GM18867 (cell line): Measurements from ENCODE around the gene PEF1.

ENCODE experiments used
- ATAC-seq: cut with Tn5 transposase; IDR thresholded peaks from one replicate; pipeline ENCODE4 v1.9.1; 2021; ENCODE audit warnings: mild to moderate bottlenecking, moderate library complexity; ENCODE audit not compliant: unreplicated experiment

The PEF1 gene

GRCh38 chr1:31586376-31587327 lies 58.0 kb downstream of the PEF1 start:
- no peak for ATAC-seq

DNA sequence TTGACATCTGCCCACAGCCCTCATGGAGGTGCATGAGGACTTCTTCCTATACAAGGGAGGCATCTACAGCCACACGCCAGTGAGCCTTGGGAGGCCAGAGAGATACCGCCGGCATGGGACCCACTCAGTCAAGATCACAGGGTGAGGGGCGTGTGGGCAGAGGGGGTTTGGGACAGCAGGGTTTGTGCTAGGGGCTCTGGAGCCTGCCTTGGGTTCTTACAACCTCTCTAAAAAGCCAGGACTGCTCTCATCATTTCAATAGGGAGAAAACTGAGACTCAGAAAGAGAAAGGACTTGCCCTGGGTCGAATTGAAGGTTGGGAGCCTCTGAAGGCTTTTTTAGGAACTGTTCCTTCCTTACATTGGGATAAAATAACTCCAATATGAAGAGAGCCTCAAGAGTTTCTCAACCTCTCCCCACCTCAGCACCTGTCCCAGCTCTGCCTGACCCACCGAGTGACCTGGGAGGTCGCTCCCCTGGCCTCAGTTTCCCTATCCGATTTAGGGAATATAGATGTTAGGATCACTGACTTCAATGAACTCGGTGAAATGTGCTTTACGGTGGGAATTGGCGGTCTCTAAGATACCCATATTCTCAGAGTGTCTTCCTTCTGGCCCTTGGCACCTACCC lies 58.8 kb downstream of the PEF1 start:
- ATAC-seq: no peak

GRCh38 chr1:31584869-31585735 lies 59.6 kb downstream of the PEF1 start:
- ATAC-seq: no peak

DNA sequence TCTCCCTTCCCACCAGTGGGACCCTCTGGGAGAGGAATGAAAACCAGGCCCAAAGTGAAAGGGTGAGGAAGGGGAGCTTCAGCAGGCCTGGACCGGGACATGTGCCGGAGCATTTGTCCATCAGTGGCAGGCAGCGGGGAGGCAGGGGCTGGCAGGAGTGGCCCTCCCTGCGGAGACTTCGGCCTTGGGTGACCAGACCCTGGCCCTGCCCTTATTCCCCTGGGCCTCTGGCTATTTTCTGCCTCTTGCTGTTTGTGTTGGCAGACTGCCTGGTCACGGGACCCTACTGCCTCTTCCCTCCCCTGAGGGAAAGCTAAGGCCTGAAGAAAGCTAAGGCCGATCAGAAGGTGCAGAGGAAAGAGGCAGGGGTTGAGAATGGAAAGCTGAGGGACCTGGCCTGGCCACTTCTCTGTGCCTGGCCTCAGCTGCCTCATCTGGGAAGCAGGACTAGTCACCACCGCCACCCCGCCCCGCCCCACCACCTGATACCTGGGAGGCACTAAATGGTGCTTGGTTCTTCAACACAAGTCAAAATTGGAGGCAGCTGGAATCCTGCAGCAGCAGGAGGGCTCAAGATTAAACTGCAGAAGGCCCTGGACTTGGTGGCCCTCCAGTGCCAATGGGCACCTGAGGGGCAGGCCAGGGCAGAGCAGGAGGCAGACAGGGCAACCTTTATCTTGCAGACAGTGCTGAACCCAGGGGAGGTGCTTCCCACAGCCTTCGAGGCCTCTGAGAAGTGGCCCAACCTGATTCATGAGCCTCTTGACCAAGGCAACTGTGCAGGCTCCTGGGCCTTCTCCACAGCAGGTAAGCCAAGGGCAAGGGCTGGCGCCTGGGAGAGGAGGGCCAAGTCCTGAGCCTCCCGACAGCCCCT lies 60.4 kb downstream of the PEF1 start:
- ATAC-seq: no peak

GRCh38 chr1:31583082-31583994 lies 61.3 kb downstream of the PEF1 start:
- no peak for ATAC-seq

GRCh38 chr1:31581821-31582810 lies 62.6 kb downstream of the PEF1 start:
- no peak for ATAC-seq

DNA sequence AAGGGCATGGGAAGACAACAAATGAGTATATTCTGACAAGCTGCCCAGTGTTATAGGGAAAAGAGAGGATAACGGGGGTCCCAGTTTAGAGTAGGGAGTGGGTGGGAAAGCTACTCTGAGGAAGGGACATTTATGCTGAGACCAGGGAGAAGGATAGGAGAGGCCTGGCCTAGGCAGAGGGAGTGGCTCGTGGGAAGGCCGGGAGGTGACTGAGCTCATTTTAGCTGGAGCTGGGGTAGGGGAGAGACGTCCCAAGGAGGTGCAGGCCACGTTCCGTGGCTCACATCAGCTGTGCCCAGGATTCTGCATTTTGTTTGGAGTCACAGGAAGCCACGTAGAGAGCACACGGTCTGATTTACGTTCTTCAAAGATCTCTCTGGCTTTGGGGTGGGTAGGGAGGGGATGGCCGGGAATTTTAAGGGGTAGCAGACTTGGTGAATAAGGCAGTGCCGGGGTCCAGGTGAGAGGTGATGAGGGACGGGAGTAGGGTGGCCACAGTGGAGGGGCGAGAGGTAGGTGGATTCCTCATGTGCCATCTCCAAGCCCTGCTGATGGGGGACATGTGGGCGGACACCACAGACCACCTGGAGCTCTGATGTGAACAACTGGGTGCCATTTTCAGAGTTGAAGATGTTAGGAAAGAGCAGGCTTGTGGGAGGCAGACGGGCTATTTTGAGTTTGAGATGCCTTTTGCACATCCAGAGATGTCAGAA lies 63.6 kb downstream of the PEF1 start:
- no peak for ATAC-seq

GRCh38 chr1:31580513-31580870 lies 64.2 kb downstream of the PEF1 start:
- ATAC-seq: no peak
